GM23248 (cell line): ENCODE data around the gene FXYD5. TPM values are rescaled to one million over a fixed set of nuclear protein-coding genes. Genes with fewer than 3 reads are reported as not detected.
A peak's percentile ranks its signal among the peaks of the same experiment; 100 is the strongest.

Experiments
- DNase-seq: peaks from one replicate; pipeline ENCODE4 v3.0.0-alpha.2; 2015
- H2AFZ ChIP-seq: fragments of 200-600 bp; sonication (generic); 2 replicates; pipeline ENCODE4 v1.6.1; 2016; ENCODE audit warnings: antibody characterized with exemption
- H3F3A ChIP-seq: fragments of 200-600 bp; sonication (generic); 2 replicates; pipeline ENCODE4 v1.6.1; 2016; ENCODE audit warnings: mild to moderate bottlenecking, antibody characterized with exemption, mixed run types; ENCODE audit not compliant: insufficient read depth
- H3K27ac ChIP-seq: fragments of 200-600 bp; sonication (generic); 2 replicates; pipeline ENCODE4 v1.5.1; 2016; ENCODE audit warnings: mild to moderate bottlenecking
- H3K27me3 ChIP-seq: fragments of 200-600 bp; sonication (generic); replicated peaks from 2 replicates; pipeline ENCODE4 v1.6.1; 2016; ENCODE audit warnings: mild to moderate bottlenecking; ENCODE audit not compliant: insufficient read depth
- H3K36me3 ChIP-seq: fragments of 200-600 bp; sonication (generic); 2 replicates; pipeline ENCODE4 v1.6.1; 2016; ENCODE audit warnings: low read depth, mild to moderate bottlenecking
- H3K4me1 ChIP-seq: fragments of 200-600 bp; sonication (generic); 2 replicates; pipeline ENCODE4 v1.6.1; 2016; ENCODE audit warnings: mild to moderate bottlenecking; ENCODE audit not compliant: insufficient read depth
- H3K4me2 ChIP-seq: fragments of 200-600 bp; sonication (generic); one replicate; pipeline ENCODE4 v1.6.1; 2016; ENCODE audit warnings: mild to moderate bottlenecking; ENCODE audit not compliant: unreplicated experiment
- H3K4me3 ChIP-seq: fragments of 200-600 bp; sonication (generic); 2 replicates; pipeline ENCODE4 v1.5.1; 2016; ENCODE audit warnings: mild to moderate bottlenecking
- H3K79me2 ChIP-seq: fragments of 200-600 bp; sonication (generic); 2 replicates; pipeline ENCODE4 v1.6.1; 2016; ENCODE audit warnings: mild to moderate bottlenecking; ENCODE audit not compliant: insufficient read depth
- H3K9ac ChIP-seq: fragments of 200-600 bp; sonication (generic); 2 replicates; pipeline ENCODE4 v1.6.1; 2016; ENCODE audit warnings: mild to moderate bottlenecking
- H3K9me2 ChIP-seq: fragments of 200-600 bp; sonication (generic); 2 replicates; pipeline ENCODE4 v1.6.1; 2016; ENCODE audit warnings: mixed run types, mild to moderate bottlenecking, moderate library complexity; ENCODE audit not compliant: insufficient read depth
- H3K9me3 ChIP-seq: fragments of 200-600 bp; sonication (generic); one replicate; pipeline ENCODE4 v1.6.1; 2017; ENCODE audit warnings: low read depth
- H4K20me1 ChIP-seq: fragments of 200-600 bp; sonication (generic); 2 replicates; pipeline ENCODE4 v1.6.0; 2016; ENCODE audit not compliant: insufficient read depth
- EZH2 ChIP-seq: fragments of 200-600 bp; sonication (generic); IDR thresholded peaks from 2 replicates; pipeline ENCODE4 v1.6.1; 2018; ENCODE audit warnings: antibody characterized with exemption, mild to moderate bottlenecking; ENCODE audit not compliant: insufficient read depth, poor library complexity, severe bottlenecking
- EZH2phosphoT487 ChIP-seq: fragments of 200-600 bp; sonication (generic); IDR thresholded peaks from 2 replicates; pipeline ENCODE4 v1.6.1; 2018; ENCODE audit warnings: antibody characterized with exemption, moderate library complexity, mild to moderate bottlenecking, low read depth; ENCODE audit not compliant: insufficient read depth
- WGBS, 2 experiments: methylation state at CpG; one replicate each; pipeline ENCODE4 v1.1.6; 2015 to 2017; ENCODE audit warnings: low lambda C conversion rate in 2 of 2, low coverage in 1 of 2; ENCODE audit errors: missing lambda C conversion rate in 2 of 2; 5-methylcytosine and 5-hydroxymethylcytosine counted together
- in situ Hi-C: fragments of 300-500 bp; cut with MboI; formaldehyde crosslinking; loops from 2 replicates; pipeline ENCODE4 v1.15.0; 2020
- polyA plus RNA-seq: library from polyadenylated mRNA; unstranded; fragments of >200 nt; fragmentation: Nextera tagmentation; extraction: Ambion mirVana; gene quantifications from 2 replicates; pipeline ENCODE4 v1.2.1, GENCODE V29; 2016
- total RNA-seq: library from RNA; depleted of rRNA; stranded (reverse); fragments of >200 nt; shearing (Covaris generic); gene quantifications from 2 replicates; pipeline ENCODE4 v1.2.3, GENCODE V29; 2014; rRNA removed

Gene FXYD5
- 209 and 233 TPM in 2 replicates for total RNA-seq
- 496 and 515 TPM in 2 replicates for polyA plus RNA-seq

- 1% methylated on average over 24 to 49 of the region's 49 CpGs for WGBS, 2 experiments
- in situ Hi-C loops: no loop called here
- Histone ChIP-seq H3K36me3 (peaks cover 25% of the 10 kb centered on the region), H3F3A (no peaks in the 10 kb centered on the region), H3K79me2 (peaks cover 41% of the 10 kb centered on the region), H3K9ac (peak within 1 kb of the TSS; percentile 100), H3K4me2 (peak within 1 kb of the TSS; percentile 87), H3K4me3 (peak within 1 kb of the TSS; percentile 100), H2AFZ (peak within 1 kb of the TSS; percentile 93), H3K9me3 (no peaks in the 10 kb centered on the region), H3K27ac (peak within 1 kb of the TSS; percentile 93), H3K9me2 (no peaks in the 10 kb centered on the region), H4K20me1 (0 out of 2 replicates have a peak, but pooled peaks cover 5% of the 10 kb centered on the region), H3K27me3 (no peaks in the 10 kb centered on the region), H3K4me1 (peaks cover 7% of the 10 kb centered on the region)
- DNase-seq: peak; percentile 96
- TF ChIP-seq EZH2phosphoT487 (no peak), EZH2 (no peak)
Observed at GRCh38 chr19:35154525-35155406, at the start of gene FXYD5. FXYD5 (plus strand) TSS chr19:35154735; CDS start chr19:35155551, 816 bp downstream.

- Histone ChIP-seq H3K9me2 (no peaks in the 10 kb centered on the region), H3K27me3 (no peaks in the 10 kb centered on the region), H3K79me2 (no peaks in the 10 kb centered on the region), H3K36me3 (no peaks in the 10 kb centered on the region), H3K9me3 (no peaks in the 10 kb centered on the region), H3K9ac (no peak overlapping the region), H2AFZ (no peak overlapping the region), H3K27ac (no peak overlapping the region), H3K4me1 (no peaks in the 10 kb centered on the region), H4K20me1 (no peaks in the 10 kb centered on the region), H3K4me3 (no peak overlapping the region), H3K4me2 (no peak overlapping the region), H3F3A (no peaks in the 10 kb centered on the region)
- in situ Hi-C loops: no loop called here
- TF ChIP-seq EZH2: no peak
- WGBS, 2 experiments: 85% methylated on average over 6 of the region's 6 CpGs
- DNase-seq: no peak
Observed at GRCh38 chr19:35105047-35105410, 49.5 kb upstream of the FXYD5 start.

GRCh38 chr19:35105411-35106290 lies 48.9 kb upstream of the FXYD5 start:
- no peaks in the 10 kb centered on the region for H3K36me3 ChIP-seq
- 85 to 87% methylated on average over 24 to 30 of the region's 30 CpGs for WGBS, 2 experiments
- no peaks in the 10 kb centered on the region for H3K4me1 ChIP-seq
- no peaks in the 10 kb centered on the region for H3K9me2 ChIP-seq
- no peak overlapping the region for H3K9ac ChIP-seq
- no peaks in the 10 kb centered on the region for H3K9me3 ChIP-seq
- TF ChIP-seq EZH2phosphoT487 (no peak), EZH2 (no peak)
- no peaks in the 10 kb centered on the region for H4K20me1 ChIP-seq
- H3K27me3 ChIP-seq: peaks cover 3% of the 10 kb centered on the region; the same call in 1 of the 2 replicates
- DNase-seq: no peak
- in situ Hi-C loops: no loop called here
- H3F3A ChIP-seq: no peaks in the 10 kb centered on the region
- no peak overlapping the region for H3K4me3 ChIP-seq
- no peak overlapping the region for H2AFZ ChIP-seq
- H3K27ac ChIP-seq: no peak overlapping the region
- H3K79me2 ChIP-seq: no peaks in the 10 kb centered on the region
- H3K4me2 ChIP-seq: no peak overlapping the region

- no peaks in the 10 kb centered on the region for H3K9me2 ChIP-seq
- no peaks in the 10 kb centered on the region for H3K79me2 ChIP-seq
- no peaks in the 10 kb centered on the region for H3K36me3 ChIP-seq
- no peak overlapping the region for H3K9ac ChIP-seq
- H4K20me1 ChIP-seq: no peaks in the 10 kb centered on the region
- H3K4me1 ChIP-seq: no peaks in the 10 kb centered on the region
- TF ChIP-seq EZH2 (no peak), EZH2phosphoT487 (no peak)
- no peak overlapping the region for H3K4me3 ChIP-seq
- no peak overlapping the region for H3K4me2 ChIP-seq
- in situ Hi-C loops: no loop called here
- H3K27me3 ChIP-seq: peaks cover 6% of the 10 kb centered on the region; the same call in 1 of the 2 replicates
- WGBS, 2 experiments: 73 to 77% methylated on average over 9 of the region's 9 CpGs
- H3K9me3 ChIP-seq: no peaks in the 10 kb centered on the region
- no peak for DNase-seq
- no peaks in the 10 kb centered on the region for H3F3A ChIP-seq
- H2AFZ ChIP-seq: no peak overlapping the region
- H3K27ac ChIP-seq: no peak overlapping the region
Observed at GRCh38 chr19:35106291-35106583, 48.3 kb upstream of the FXYD5 start.
